Caco-2 (cell line): ENCODE measurements around the gene TRIM34. TPM values are rescaled to one million over a fixed set of nuclear protein-coding genes. Genes with fewer than 3 reads are reported as not detected.

Source experiments
- BruUV-seq: library from RNA; stranded (reverse); fragments of 400-500 nt; replicated peaks from 2 replicates; lab custom pipeline; 2021; lab: Mats Ljungman, UMichigan
- CTCF ChIA-PET: fragments of 300-600 bp; sonication (Branson Sonifier 250); formaldehyde crosslinking; loops from one replicate; lab custom pipeline; 2022; ENCODE audit warnings: antibody characterized with exemption; lab: Charles Lee
- POLR2A ChIA-PET: fragments of 300-600 bp; sonication (Branson Sonifier 250); formaldehyde crosslinking; loops from one replicate; lab custom pipeline; 2022; ENCODE audit warnings: antibody characterized with exemption; lab: Charles Lee
- DNase-seq, 2 experiments: peaks; one replicate each; pipeline versions ENCODE4 v3.0.0 to v3.0.0-alpha.2; 2020 to 2022
- H3K27me3 ChIP-seq: replicated peaks from 2 replicates; pipeline ENCODE4 v1.6.0; 2011; ENCODE audit warnings: low read length; ENCODE audit not compliant: control insufficient read depth, insufficient read depth
- H3K36me3 ChIP-seq: 2 replicates; pipeline ENCODE4 v1.5.1; 2011; ENCODE audit warnings: low read length; ENCODE audit not compliant: control insufficient read depth, insufficient read depth
- H3K4me1 ChIP-seq: fragments of 250-450 bp; sonication (Bioruptor Pico); 2 replicates; pipeline ENCODE4 v1.5.1; 2020; ENCODE audit warnings: mild to moderate bottlenecking
- H3K4me3 ChIP-seq: 2 replicates; pipeline ENCODE4 v1.5.1; 2011; ENCODE audit warnings: low read depth, mild to moderate bottlenecking, control low read depth, low read length
- H3K9me3 ChIP-seq: fragments of 250-450 bp; sonication (Bioruptor Pico); 2 replicates; pipeline ENCODE4 v1.5.1; 2020; ENCODE audit warnings: mild to moderate bottlenecking, moderate library complexity
- H3K27ac Mint-ChIP-seq: one replicate; pipeline ENCODE4 v1.8.0; 2022; ENCODE audit warnings: mixed read lengths; ENCODE audit not compliant: unreplicated experiment
- H3K27me3 Mint-ChIP-seq: one replicate; pipeline ENCODE4 v1.8.0; 2022; ENCODE audit warnings: mixed read lengths; ENCODE audit not compliant: insufficient read depth, unreplicated experiment
- H3K36me3 Mint-ChIP-seq: one replicate; pipeline ENCODE4 v1.8.0; 2022; ENCODE audit warnings: mild to moderate bottlenecking, mixed read lengths; ENCODE audit not compliant: insufficient read depth, unreplicated experiment
- H3K4me1 Mint-ChIP-seq: one replicate; pipeline ENCODE4 v1.8.0; 2022; ENCODE audit warnings: low read depth, mixed read lengths; ENCODE audit not compliant: unreplicated experiment
- H3K4me3 Mint-ChIP-seq: one replicate; pipeline ENCODE4 v1.8.0; 2022; ENCODE audit warnings: mild to moderate bottlenecking, moderate library complexity, mixed read lengths; ENCODE audit not compliant: unreplicated experiment
- H3K9me3 Mint-ChIP-seq: one replicate; pipeline ENCODE4 v1.8.0; 2022; ENCODE audit warnings: mixed read lengths; ENCODE audit not compliant: unreplicated experiment
- intact Hi-C: fragments of 100-400 bp; cut with micrococcal nuclease; formaldehyde crosslinking; loops from one replicate; pipeline ENCODE4 v1.10.0; 2022; ENCODE audit not compliant: unreplicated experiment
- total RNA-seq: library from RNA; stranded (reverse); gene quantifications from 2 replicates; pipeline ENCODE4 v1.2.3, GENCODE V29; 2022
- TF ChIP-seq, protein P1 (sequence below), 2 experiments: fragments of 200-600 bp in 1 of 2; IDR thresholded peaks; 1 replicate in 1 of 2; 2 replicates in 1 of 2; pipeline versions ENCODE4 v1.5.1 to v1.8.0; 2011 to 2022; ENCODE audit warnings: antibody characterized with exemption in 1 of 2, control low read depth in 1 of 2, inconsistent platforms in 1 of 2, low read depth in 1 of 2, low read length in 1 of 2, mild to moderate bottlenecking in 1 of 2, moderate library complexity in 1 of 2; ENCODE audit not compliant: insufficient read depth in 1 of 2, severe bottlenecking in 1 of 2, unreplicated experiment in 1 of 2

The TRIM34 gene
- total RNA-seq, 1 experiment from 2014 or later: 4.3 TPM

DNA sequence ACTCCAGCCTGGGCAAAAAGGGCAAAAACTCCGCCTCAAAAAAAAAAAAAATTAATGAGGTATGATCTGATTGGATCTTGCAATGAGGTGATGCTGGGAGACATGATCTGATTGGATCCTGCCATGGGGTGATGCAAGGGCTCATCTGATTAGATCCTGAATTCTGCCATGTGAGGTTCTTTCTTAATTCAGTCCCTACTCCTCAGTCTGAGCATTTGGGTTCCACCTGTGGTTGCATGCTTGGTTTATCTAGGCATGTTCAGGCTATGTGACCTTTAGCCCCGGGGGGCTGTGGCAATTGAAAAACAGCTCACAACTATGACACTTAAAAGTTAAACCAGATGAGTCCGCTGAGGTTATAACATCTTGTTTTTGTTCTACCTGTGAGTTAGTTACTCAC lies 33.2 kb upstream of the TRIM34 start:
- DNase-seq: no peak
- Histone ChIP-seq H3K9me3 (peaks cover 6% of the 10 kb centered on the region; the same call in 1 of the 2 replicates), H3K36me3 (no peaks in the 10 kb centered on the region), H3K27me3 (no peaks in the 10 kb centered on the region), H3K4me1 (peaks cover 6% of the 10 kb centered on the region; the same call in 1 of the 2 replicates), H3K4me3 (no peak overlapping the region)
- TF ChIP-seq, protein P1, sequence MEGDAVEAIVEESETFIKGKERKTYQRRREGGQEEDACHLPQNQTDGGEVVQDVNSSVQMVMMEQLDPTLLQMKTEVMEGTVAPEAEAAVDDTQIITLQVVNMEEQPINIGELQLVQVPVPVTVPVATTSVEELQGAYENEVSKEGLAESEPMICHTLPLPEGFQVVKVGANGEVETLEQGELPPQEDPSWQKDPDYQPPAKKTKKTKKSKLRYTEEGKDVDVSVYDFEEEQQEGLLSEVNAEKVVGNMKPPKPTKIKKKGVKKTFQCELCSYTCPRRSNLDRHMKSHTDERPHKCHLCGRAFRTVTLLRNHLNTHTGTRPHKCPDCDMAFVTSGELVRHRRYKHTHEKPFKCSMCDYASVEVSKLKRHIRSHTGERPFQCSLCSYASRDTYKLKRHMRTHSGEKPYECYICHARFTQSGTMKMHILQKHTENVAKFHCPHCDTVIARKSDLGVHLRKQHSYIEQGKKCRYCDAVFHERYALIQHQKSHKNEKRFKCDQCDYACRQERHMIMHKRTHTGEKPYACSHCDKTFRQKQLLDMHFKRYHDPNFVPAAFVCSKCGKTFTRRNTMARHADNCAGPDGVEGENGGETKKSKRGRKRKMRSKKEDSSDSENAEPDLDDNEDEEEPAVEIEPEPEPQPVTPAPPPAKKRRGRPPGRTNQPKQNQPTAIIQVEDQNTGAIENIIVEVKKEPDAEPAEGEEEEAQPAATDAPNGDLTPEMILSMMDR (IDR thresholded peaks at IDR 0.05; ENCODE audit: insufficient read depth in 1 of 2, low read depth in 1 of 2, low read length in 1 of 2, severe bottlenecking in 1 of 2, unreplicated experiment in 1 of 2): no peak
- no peaks in the 10 kb centered on the region for H3K4me1 Mint-ChIP-seq
- ChIA-PET POLR2A (no interaction called here), CTCF (no interaction called here)
- H3K27ac Mint-ChIP-seq: no peak overlapping the region
- H3K9me3 Mint-ChIP-seq: peaks cover 10% of the 10 kb centered on the region
- no peaks in the 10 kb centered on the region for H3K27me3 Mint-ChIP-seq
- intact Hi-C loops: no loop called here
- H3K4me3 Mint-ChIP-seq: no peak overlapping the region
- no peaks in the 10 kb centered on the region for H3K36me3 Mint-ChIP-seq
- BruUV-seq: no TSS peak

DNA sequence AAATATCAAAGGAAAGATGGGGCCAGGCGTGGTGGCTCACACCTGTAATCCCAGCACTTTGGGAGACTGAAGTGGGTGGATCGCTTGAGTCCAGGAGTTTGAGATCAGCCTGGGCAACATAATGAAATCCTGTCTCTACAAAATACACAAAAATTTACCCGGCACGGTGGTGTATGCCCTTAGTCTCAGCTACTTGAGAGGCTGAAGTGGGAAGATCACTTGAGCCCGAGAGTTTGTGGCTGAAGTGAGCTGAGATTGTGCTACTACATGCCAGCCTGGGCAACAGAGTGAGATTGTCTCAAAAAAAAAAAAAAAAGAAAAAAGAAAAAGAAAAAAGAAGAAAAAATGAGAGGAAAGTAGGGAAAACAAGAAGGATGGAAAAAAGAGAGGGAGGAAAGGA lies 32.2 kb upstream of the TRIM34 start:
- H3K4me1 Mint-ChIP-seq: no peaks in the 10 kb centered on the region
- Histone ChIP-seq H3K36me3 (no peaks in the 10 kb centered on the region), H3K9me3 (peaks cover 6% of the 10 kb centered on the region; the same call in 1 of the 2 replicates), H3K4me1 (peaks cover 6% of the 10 kb centered on the region; the same call in 1 of the 2 replicates), H3K4me3 (no peak overlapping the region), H3K27me3 (no peaks in the 10 kb centered on the region)
- intact Hi-C loops: no loop called here
- TF ChIP-seq, protein P1 (IDR thresholded peaks at IDR 0.05; ENCODE audit: insufficient read depth in 1 of 2, low read depth in 1 of 2, low read length in 1 of 2, severe bottlenecking in 1 of 2, unreplicated experiment in 1 of 2): no peak
- no peaks in the 10 kb centered on the region for H3K27me3 Mint-ChIP-seq
- ChIA-PET POLR2A (interaction anchor here (0.6 kb wide), 1 partner anchor 9 kb away, joined by 3 read pairs; no protein-coding TSS in a partner anchor), CTCF (no interaction called here)
- no peak overlapping the region for H3K4me3 Mint-ChIP-seq
- no TSS peak for BruUV-seq
- no peak overlapping the region for H3K27ac Mint-ChIP-seq
- H3K9me3 Mint-ChIP-seq: peaks cover 10% of the 10 kb centered on the region
- no peak for DNase-seq
- H3K36me3 Mint-ChIP-seq: no peaks in the 10 kb centered on the region

DNA sequence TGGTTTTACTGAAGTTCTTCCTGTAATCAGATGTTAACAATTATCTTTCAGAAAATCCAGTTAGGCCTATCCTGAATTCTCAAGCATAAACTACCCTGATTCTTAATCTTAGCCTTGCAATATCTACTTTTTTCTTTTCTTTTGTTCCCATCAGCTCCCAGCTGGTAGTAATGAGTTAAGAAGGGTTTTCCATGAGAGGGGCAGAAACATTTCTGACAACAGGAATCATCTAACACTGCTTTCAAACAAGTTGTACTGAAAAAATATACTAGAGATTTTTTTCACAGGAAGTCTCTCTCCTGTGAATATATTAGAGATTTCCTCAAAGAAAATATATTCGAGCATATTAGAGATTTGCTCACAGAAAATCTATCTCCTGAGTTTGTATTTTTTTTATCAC lies 31.7 kb upstream of the TRIM34 start:
- ChIA-PET POLR2A (no interaction called here), CTCF (no interaction called here)
- no TSS peak for BruUV-seq
- intact Hi-C loops: no loop called here
- Histone ChIP-seq H3K36me3 (no peaks in the 10 kb centered on the region), H3K27me3 (no peaks in the 10 kb centered on the region), H3K4me3 (no peak overlapping the region), H3K4me1 (peaks cover 6% of the 10 kb centered on the region; the same call in 1 of the 2 replicates), H3K9me3 (peaks cover 6% of the 10 kb centered on the region; the same call in 1 of the 2 replicates)
- no peaks in the 10 kb centered on the region for H3K4me1 Mint-ChIP-seq
- H3K27ac Mint-ChIP-seq: no peak overlapping the region
- H3K36me3 Mint-ChIP-seq: no peaks in the 10 kb centered on the region
- H3K4me3 Mint-ChIP-seq: no peak overlapping the region
- no peak for DNase-seq
- H3K27me3 Mint-ChIP-seq: no peaks in the 10 kb centered on the region
- TF ChIP-seq, protein P1 (IDR thresholded peaks at IDR 0.05; ENCODE audit: insufficient read depth in 1 of 2, low read depth in 1 of 2, low read length in 1 of 2, severe bottlenecking in 1 of 2, unreplicated experiment in 1 of 2): no peak
- H3K9me3 Mint-ChIP-seq: peaks cover 10% of the 10 kb centered on the region
